ENCODE data around the gene OR1C1.
"Not testable (repeated sequence)": the region's sequence is repeated elsewhere in the genome, so short reads cannot be mapped to it uniquely, and the experiment has no call there.

The OR1C1 gene

GRCh38 chr1:247760456-247760855 is at the start of gene OR1C1:
TSS of gene OR1C1 (minus strand) at chr1:247760556. CDS start at chr1:247758406, 2,150 bp downstream.
- DNase-seq (ENCODE audit: low read depth, low spot score): no peak

- no peak for DNase-seq (ENCODE audit: low read depth, low spot score)
These were observed 37.2 kb upstream of the OR1C1 start for GRCh38 chr1:247797518-247797917.

GRCh38 chr1:247769603-247770002 is 9.2 kb upstream of the OR1C1 start:
- no peak for DNase-seq (ENCODE audit: low read depth, low spot score)

GRCh38 chr1:247754311-247754710 is 6.0 kb downstream of the OR1C1 start:
- not testable (repeated sequence) for DNase-seq (ENCODE audit: low read depth, low spot score)

GRCh38 chr1:247749870-247750269 is 10.5 kb downstream of the OR1C1 start:
- DNase-seq (ENCODE audit: low read depth, low spot score): no peak

GRCh38 chr1:247748041-247748440 is 12.3 kb downstream of the OR1C1 start, which contains the start of gene OR14A2:
TSS of gene OR14A2 (minus strand) at chr1:247748141.
- DNase-seq (ENCODE audit: low read depth, low spot score): no peak

- no peak for DNase-seq (ENCODE audit: low read depth, low spot score)
These were observed 12.7 kb downstream of the OR1C1 start for GRCh38 chr1:247747616-247748015.

- DNase-seq (ENCODE audit: low read depth, low spot score): no peak
These were observed 13.9 kb downstream of the OR1C1 start for GRCh38 chr1:247746391-247746935.

GRCh38 chr1:247742215-247742760 is 18.1 kb downstream of the OR1C1 start:
- DNase-seq (ENCODE audit: low read depth, low spot score): not testable (repeated sequence)

GRCh38 chr1:247741756-247742155 is 18.6 kb downstream of the OR1C1 start:
- no peak for DNase-seq (ENCODE audit: low read depth, low spot score)

- no peak for DNase-seq (ENCODE audit: low read depth, low spot score)
These were observed 19.6 kb downstream of the OR1C1 start for GRCh38 chr1:247740721-247741120.

- no peak for DNase-seq (ENCODE audit: low read depth, low spot score)
These were observed 22.0 kb downstream of the OR1C1 start, which contains the start of gene OR14K1 for GRCh38 chr1:247738315-247738714. TSS of gene OR14K1 (plus strand) at chr1:247738615. CDS start at chr1:247738615, 0 bp downstream.

GRCh38 chr1:247721222-247721621 is 39.1 kb downstream of the OR1C1 start:
- DNase-seq (ENCODE audit: low read depth, low spot score): no peak

GRCh38 chr1:247716546-247716945 is 43.8 kb downstream of the OR1C1 start, which contains the start of gene OR6F1:
TSS of gene OR6F1 (minus strand) at chr1:247716646. CDS start at chr1:247712755, 3,891 bp downstream.
- no peak for DNase-seq (ENCODE audit: low read depth, low spot score)

GRCh38 chr1:247713753-247714152 is 46.6 kb downstream of the OR1C1 start:
- no peak for DNase-seq (ENCODE audit: low read depth, low spot score)

GRCh38 chr1:247710681-247711080 is 49.7 kb downstream of the OR1C1 start:
- DNase-seq (ENCODE audit: low read depth, low spot score): not testable (repeated sequence)

All from activated naive CD8-positive, alpha-beta T cell treated with anti-CD3 and anti-CD28 coated beads, Interleukin-2, amount 50 U/mL, for 16 hours (primary cell).